HG03103 (cell line): ENCODE results near the gene C6orf163.

Experiments used
- ATAC-seq: cut with Tn5 transposase; IDR thresholded peaks from one replicate; pipeline ENCODE4 v1.9.1; 2021; ENCODE audit warnings: low read depth; ENCODE audit not compliant: unreplicated experiment

C6orf163 gene

DNA sequence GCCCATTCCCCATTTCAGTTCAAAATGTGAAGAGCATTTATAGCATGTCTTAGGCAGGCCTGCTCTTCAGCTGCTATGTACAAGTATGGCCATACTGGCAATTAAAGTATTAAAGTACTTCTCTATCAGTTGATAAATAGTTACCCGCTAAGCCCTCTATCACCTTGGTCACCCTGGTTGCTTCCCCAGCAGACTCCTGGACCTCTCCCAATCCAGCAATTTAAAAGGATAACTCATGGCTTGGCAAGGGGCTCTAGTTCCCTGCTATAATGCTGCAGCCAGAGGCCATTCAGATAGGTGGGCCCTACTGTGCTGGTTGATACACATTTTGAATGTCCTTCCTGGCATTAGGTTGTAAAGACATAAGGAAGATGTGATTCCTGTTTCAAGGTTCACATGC lies 7.0 kb downstream of the C6orf163 start:
- no peak for ATAC-seq

DNA sequence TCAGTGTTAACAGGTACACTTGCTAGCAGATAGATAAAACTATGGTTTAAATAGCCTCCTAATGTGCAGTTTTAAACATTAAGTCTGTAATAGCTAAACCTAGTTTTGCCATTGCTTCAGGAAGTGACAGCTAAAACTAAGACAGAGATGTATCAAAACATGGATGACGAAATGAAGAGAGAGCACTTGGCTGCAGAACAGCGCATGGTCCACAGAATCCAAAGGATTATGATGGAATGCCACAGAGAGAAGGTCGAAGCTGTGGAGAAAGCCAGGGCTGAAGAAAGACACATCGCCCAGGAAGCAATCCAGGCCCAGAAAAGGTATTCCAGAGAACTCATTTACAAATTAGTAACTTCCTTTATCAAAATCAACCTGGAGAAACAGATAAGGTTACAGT lies 11.6 kb downstream of the C6orf163 start:
- ATAC-seq, result no peak

GRCh38 chr6:87357479-87358196 lies 13.0 kb downstream of the C6orf163 start:
- no peak for ATAC-seq

DNA sequence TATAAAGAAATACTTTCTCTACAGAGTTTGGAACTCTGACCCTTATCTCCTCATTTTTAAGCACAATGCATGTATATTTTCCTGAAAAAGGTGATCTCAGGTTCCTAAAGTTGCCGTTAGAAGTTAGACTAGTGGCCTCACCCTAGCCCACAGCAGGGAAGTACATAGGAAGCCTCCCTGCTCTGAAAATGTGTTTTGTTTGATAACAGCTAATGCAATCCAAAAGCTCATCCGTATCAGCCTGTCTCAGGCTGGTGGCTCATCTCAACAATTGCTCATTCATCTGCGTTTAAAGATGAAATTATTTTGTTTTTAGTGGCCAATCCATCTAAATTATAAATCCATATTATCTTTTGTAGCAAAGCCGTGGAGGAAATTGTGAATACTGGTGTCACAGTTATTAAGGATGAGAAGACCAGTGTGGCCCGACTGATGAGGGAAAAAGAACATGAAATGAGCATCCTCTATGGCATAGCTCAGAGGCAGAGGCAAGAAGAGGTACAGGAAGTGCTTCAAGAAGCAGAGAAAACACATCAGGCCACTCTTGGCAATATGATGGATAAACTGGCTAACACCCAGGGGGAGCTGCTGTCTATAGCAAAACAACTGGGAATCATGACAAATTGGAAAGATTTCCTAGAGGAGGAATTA lies 20.1 kb downstream of the C6orf163 start:
- ATAC-seq, result no peak

DNA sequence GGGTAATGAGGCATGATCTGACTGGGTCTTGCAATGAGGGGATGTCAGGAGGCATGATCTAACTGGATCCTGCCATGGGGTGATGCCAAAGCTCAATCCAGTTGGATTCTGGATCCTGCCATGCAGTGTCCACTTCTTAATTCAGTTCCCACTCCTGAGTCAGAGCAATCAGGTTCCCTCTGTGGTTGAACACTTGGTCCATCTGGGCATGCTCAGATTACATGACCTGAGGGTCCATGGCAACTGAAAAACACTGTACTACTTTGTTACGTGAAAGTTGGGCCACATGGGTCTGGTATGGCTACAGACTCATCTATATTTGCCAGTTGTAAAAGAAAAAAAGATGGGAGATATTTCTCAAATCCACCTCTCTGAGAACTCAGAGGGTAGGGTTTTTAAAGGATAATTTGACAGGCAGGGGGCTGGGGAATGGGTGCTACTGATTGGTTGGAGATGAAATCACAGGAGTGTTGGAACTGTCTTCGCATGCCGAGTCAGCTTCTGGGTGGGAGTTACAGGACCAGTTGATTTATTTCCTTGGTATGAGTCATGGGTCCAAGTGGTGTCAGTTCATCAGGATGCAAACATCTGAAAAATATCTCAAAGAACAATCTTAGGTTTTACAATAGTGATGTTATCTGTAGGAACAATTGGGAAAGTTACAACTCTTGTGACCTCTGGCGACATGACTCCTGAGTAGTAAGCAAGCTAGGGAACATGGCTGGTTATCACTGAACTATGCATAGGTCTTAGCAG lies 21.6 kb downstream of the C6orf163 start:
- ATAC-seq, result no peak

DNA sequence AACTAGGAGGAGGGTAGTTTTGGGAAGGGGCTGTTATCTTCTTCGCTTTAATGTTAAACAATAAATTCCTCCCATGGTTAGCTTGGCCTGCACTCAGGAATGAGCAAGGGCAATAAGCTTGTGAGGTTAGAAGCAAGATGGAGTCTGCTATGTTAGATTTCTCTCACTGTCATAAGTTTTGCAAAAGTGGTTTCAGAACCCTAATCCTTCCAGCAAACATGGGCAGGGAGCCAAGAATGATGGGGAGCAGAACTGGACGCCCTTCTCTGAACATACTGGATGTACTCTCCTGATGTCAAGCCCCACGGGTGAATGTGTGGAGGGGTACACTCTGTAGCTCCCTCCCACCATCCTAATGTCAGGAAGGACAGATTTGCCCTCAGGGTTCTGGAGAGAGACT lies 22.3 kb downstream of the C6orf163 start:
- no peak for ATAC-seq

DNA sequence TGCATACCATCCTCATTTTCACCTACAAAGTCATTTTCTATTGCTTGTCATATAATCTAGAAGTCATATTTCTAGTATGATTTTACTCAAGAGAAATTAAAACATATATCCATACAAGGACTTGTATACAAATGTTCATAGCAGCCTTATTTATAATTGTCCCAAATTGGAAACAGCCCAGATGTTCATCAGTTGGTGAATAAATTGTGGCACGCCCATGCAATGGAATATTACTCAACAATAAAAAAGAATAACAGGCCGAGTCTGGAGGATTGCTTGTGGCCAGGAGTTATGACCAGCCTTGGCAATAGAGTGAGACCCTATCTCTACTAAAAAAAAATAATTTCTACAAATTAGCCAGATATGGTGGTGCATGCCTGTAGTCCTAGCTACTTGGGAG lies 28.8 kb downstream of the C6orf163 start:
- no peak for ATAC-seq

- no peak for ATAC-seq
Measured at GRCh38 chr6:87375315-87375714, 30.7 kb downstream of the C6orf163 start.

GRCh38 chr6:87376643-87377042 lies 32.0 kb downstream of the C6orf163 start:
- no peak for ATAC-seq

GRCh38 chr6:87378947-87379346 lies 34.3 kb downstream of the C6orf163 start:
- no peak for ATAC-seq

- ATAC-seq, result no peak
Measured at GRCh38 chr6:87382861-87383260, 38.2 kb downstream of the C6orf163 start.

- no peak for ATAC-seq
Measured at GRCh38 chr6:87384038-87384437, 39.4 kb downstream of the C6orf163 start.

GRCh38 chr6:87384449-87384848 lies 39.8 kb downstream of the C6orf163 start:
- ATAC-seq, result no peak

- no peak for ATAC-seq
Measured at GRCh38 chr6:87391334-87391733, 46.7 kb downstream of the C6orf163 start.

- peak; percentile 68 for ATAC-seq
Measured at GRCh38 chr6:87393026-87393622, 48.5 kb downstream of the C6orf163 start.

GRCh38 chr6:87395431-87395830 lies 50.8 kb downstream of the C6orf163 start:
- ATAC-seq, result no peak

- ATAC-seq, result peak; percentile 84
Measured at GRCh38 chr6:87396595-87397392, 52.2 kb downstream of the C6orf163 start.

GRCh38 chr6:87397656-87398055 lies 53.0 kb downstream of the C6orf163 start:
- ATAC-seq, result no peak

DNA sequence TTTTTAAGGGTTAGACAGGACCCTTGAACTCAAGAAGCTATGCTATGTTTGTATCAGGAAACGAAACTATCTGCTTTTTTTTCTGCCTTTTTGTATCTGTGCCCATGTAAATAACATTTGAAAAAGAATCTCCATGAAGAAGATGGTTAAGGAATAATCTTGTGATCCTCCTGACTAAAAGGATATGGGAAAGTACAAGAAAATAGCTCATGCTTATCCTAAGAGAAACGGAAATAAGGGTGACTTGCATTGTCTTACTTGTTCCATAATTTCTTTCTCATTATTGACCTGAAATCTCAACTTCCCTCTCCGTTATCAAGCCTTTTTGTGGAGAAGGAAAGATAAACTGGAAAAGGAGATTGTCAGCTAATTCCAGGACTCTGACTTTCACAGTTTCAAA lies 57.2 kb downstream of the C6orf163 start:
- ATAC-seq, result no peak

DNA sequence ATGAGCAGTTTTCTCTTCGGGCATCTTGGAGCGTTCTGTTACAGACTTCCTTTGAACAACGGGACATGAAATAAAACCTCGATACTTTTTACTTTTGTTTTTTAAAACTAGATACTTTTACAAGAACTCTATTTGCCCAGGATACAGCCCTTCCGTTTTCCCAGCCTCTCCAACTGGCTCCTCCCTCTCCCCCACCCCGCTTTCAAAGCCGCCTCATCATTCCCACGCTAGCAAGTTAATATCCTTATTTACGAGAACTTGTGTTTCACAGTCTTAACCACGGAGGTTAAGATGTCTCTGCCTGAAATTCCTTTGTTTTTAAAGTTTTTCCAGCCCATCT lies 62.9 kb downstream of the C6orf163 start:
- ATAC-seq, result no peak
